A673 (cell line): ENCODE data around the gene CFAP52. TPM values are rescaled to one million over a fixed set of nuclear protein-coding genes. Genes with fewer than 3 reads are reported as not detected.

Source experiments
- BruUV-seq: library from RNA; stranded (reverse); fragments of 400-500 nt; replicated peaks from 2 replicates; lab custom pipeline; 2021; lab: Mats Ljungman, UMichigan
- CTCF ChIA-PET: fragments of 300-600 bp; sonication (Branson Sonifier 250); formaldehyde crosslinking; loops from one replicate; lab custom pipeline; 2022; ENCODE audit warnings: antibody characterized with exemption; lab: Charles Lee
- POLR2A ChIA-PET: fragments of 300-600 bp; sonication (Branson Sonifier 250); formaldehyde crosslinking; loops from one replicate; lab custom pipeline; 2022; ENCODE audit warnings: antibody characterized with exemption; ENCODE audit not compliant: low non-redundant PET; lab: Charles Lee
- DNase-seq: peaks from one replicate; pipeline ENCODE4 v3.0.0-alpha.2; 2015; ENCODE audit warnings: low spot score
- H3K27ac ChIP-seq: fragments of 200-600 bp; sonication (generic); 2 replicates; pipeline ENCODE4 v1.5.1; 2016; ENCODE audit warnings: mixed run types, low read depth, mild to moderate bottlenecking, mixed read lengths, antibody characterized with exemption, low read length; ENCODE audit not compliant: poor library complexity, severe bottlenecking
- H3K27me3 ChIP-seq: fragments of 200-600 bp; sonication (generic); replicated peaks from 2 replicates; pipeline ENCODE4 v1.6.1; 2017; ENCODE audit warnings: mixed run types, low read depth, mild to moderate bottlenecking, mixed read lengths, antibody characterized with exemption, low read length; ENCODE audit not compliant: insufficient read depth, poor library complexity
- H3K36me3 ChIP-seq: fragments of 200-600 bp; sonication (generic); 2 replicates; pipeline ENCODE4 v1.6.1; 2016; ENCODE audit warnings: mixed run types, mild to moderate bottlenecking, mixed read lengths, antibody characterized with exemption, low read length; ENCODE audit not compliant: insufficient read depth, poor library complexity, severe bottlenecking
- H3K4me1 ChIP-seq: fragments of 200-600 bp; sonication (generic); 2 replicates; pipeline ENCODE4 v1.6.1; 2017; ENCODE audit warnings: mixed run types, mild to moderate bottlenecking, mixed read lengths, antibody characterized with exemption, low read length; ENCODE audit not compliant: insufficient read depth, poor library complexity, severe bottlenecking
- H3K4me3 ChIP-seq: fragments of 200-600 bp; sonication (generic); 2 replicates; pipeline ENCODE4 v1.5.1; 2016; ENCODE audit warnings: low read depth, mixed run types, mild to moderate bottlenecking, mixed read lengths, low read length; ENCODE audit not compliant: poor library complexity, severe bottlenecking
- H3K9me3 ChIP-seq: fragments of 200-600 bp; sonication (generic); 2 replicates; pipeline ENCODE4 v1.6.1; 2016; ENCODE audit warnings: mixed run types, low read depth, mild to moderate bottlenecking, mixed read lengths, antibody characterized with exemption, low read length; ENCODE audit not compliant: poor library complexity, severe bottlenecking
- EZH2 ChIP-seq: fragments of 200-600 bp; sonication (generic); IDR thresholded peaks from 2 replicates; pipeline ENCODE4 v1.6.1; 2017; ENCODE audit warnings: borderline replicate concordance, low read depth, mild to moderate bottlenecking, mixed read lengths, antibody characterized with exemption, low read length; ENCODE audit not compliant: poor library complexity, severe bottlenecking
- intact Hi-C: fragments of 100-400 bp; cut with micrococcal nuclease; formaldehyde crosslinking; loops from one replicate; pipeline ENCODE4 v1.10.0; 2022; ENCODE audit not compliant: unreplicated experiment
- total RNA-seq: library from RNA; stranded (reverse); gene quantifications from 2 replicates; pipeline ENCODE4 v1.2.3, GENCODE V29; 2021
- TF ChIP-seq, protein P1 (sequence below): fragments of 300-800, 200-600 bp; sonication (generic); conservative IDR thresholded peaks from 2 replicates; pipeline ENCODE4 v1.5.1; 2017; ENCODE audit warnings: low read depth, mild to moderate bottlenecking, antibody characterized with exemption, low read length, moderate library complexity, mixed read lengths

The CFAP52 gene
- total RNA-seq, 1 experiment from 2014 or later, result not detected

DNA sequence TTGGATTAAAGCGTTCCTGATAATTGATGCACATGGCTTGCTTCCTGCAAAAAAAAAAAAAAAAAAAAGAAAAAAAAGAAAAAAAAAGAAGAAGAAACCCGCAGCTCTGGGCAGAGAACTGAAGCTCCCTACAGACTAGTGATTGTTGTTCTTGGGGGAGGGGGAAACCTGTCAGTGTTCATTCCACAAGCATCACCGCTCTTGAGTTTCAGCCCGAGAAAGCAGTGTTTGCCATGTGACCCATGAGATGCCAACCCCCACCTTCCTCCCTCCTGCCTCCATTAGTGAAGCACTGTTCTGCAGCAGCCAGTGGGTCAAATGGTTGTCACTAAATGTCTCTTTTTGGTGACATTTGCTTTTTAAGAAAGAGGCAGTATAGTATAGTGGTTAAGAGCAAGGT, 70.6 kb downstream of the CFAP52 start:
- intact Hi-C loops, result no loop called here
- no TSS peak for BruUV-seq
- TF ChIP-seq, protein P1, sequence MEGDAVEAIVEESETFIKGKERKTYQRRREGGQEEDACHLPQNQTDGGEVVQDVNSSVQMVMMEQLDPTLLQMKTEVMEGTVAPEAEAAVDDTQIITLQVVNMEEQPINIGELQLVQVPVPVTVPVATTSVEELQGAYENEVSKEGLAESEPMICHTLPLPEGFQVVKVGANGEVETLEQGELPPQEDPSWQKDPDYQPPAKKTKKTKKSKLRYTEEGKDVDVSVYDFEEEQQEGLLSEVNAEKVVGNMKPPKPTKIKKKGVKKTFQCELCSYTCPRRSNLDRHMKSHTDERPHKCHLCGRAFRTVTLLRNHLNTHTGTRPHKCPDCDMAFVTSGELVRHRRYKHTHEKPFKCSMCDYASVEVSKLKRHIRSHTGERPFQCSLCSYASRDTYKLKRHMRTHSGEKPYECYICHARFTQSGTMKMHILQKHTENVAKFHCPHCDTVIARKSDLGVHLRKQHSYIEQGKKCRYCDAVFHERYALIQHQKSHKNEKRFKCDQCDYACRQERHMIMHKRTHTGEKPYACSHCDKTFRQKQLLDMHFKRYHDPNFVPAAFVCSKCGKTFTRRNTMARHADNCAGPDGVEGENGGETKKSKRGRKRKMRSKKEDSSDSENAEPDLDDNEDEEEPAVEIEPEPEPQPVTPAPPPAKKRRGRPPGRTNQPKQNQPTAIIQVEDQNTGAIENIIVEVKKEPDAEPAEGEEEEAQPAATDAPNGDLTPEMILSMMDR, result no peak
- no peak for TF ChIP-seq EZH2
- Histone ChIP-seq H3K36me3 (no peaks in the 10 kb centered on the region), H3K27me3 (peaks cover 60% of the 10 kb centered on the region), H3K4me1 (no peaks in the 10 kb centered on the region), H3K9me3 (no peaks in the 10 kb centered on the region), H3K4me3 (no peak overlapping the region), H3K27ac (no peak overlapping the region)
- ChIA-PET POLR2A (no interaction called here), CTCF (interaction anchor here (1.0 kb wide), 1 partner anchor 121 kb away, joined by 14 read pairs; no protein-coding TSS in a partner anchor)
- no peak for DNase-seq

DNA sequence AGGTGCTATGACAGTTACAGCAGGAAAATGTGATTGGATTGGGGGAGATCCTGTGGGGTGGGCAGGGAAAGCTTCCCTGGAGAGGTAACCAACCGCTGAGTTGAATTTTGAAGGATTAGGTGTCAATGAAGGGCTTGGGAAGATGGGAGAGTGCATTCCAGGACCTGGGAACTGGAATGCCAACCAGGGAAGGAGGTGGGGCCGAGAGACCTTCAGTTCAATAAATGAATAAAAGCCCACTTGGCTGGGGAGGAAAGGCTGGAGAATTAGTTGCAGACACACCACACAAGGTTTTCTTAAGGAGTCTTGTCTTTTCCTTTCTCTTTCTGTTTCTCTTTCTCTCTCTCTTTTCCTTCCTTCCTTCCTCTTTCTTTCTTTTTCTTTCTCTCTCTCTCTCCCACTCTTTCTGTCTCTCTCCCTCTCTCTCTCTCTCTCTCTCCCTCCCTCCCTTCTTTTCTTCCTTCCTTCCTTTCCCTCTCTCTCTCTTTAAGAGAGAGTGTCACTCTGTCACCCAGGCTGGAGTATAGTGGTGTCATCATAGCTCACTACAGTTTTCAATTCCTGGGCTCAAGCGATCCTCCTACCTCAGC, 72.2 kb downstream of the CFAP52 start:
- Histone ChIP-seq H3K9me3 (no peaks in the 10 kb centered on the region), H3K36me3 (no peaks in the 10 kb centered on the region), H3K27ac (no peak overlapping the region), H3K4me3 (no peak overlapping the region), H3K27me3 (peaks cover 60% of the 10 kb centered on the region), H3K4me1 (no peaks in the 10 kb centered on the region)
- intact Hi-C loops, result no loop called here
- CTCF ChIA-PET, result no interaction called here
- POLR2A ChIA-PET, result no interaction called here
- no peak for DNase-seq
- BruUV-seq, result no TSS peak
- TF ChIP-seq EZH2, result no peak
- TF ChIP-seq, protein P1, result no peak

DNA sequence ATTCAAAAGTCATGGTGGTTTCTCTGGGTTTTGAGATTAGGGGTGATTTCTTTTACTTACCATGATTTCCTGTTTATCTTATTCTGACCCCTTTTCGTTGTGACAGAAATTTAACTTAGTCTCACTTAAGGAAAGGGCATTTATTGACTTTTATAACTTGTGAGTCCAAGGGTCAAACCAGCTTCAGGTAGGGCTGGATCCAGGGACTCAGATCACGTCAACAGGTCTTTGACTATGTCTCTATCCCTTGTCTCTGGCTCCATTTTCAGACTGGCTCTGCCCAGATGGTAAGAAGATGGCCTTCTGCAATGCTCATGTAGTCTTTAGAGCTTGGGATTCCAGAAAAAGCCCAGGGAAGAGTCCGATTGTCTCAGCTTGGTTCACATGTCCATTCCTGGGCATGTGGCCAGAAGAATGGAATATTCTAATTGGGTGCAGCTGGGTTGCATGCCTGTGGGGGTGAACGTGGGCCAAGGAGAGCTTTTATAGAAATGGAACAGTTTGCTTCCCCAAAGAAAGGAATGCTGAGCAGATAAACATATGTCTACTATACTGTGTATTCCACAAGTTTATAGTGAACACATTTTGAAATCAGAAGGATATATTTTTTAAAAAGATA, 82.3 kb downstream of the CFAP52 start:
- Histone ChIP-seq H3K4me1 (no peaks in the 10 kb centered on the region), H3K27me3 (peaks cover 21% of the 10 kb centered on the region), H3K4me3 (no peak overlapping the region), H3K9me3 (no peaks in the 10 kb centered on the region), H3K36me3 (no peaks in the 10 kb centered on the region), H3K27ac (no peak overlapping the region)
- CTCF ChIA-PET, result no interaction called here
- BruUV-seq, result no TSS peak
- intact Hi-C loops, result no loop called here
- POLR2A ChIA-PET, result no interaction called here
- TF ChIP-seq, protein P1, result no peak
- TF ChIP-seq EZH2, result no peak
- peak; percentile 16 for DNase-seq
